ENCODE measurements around the gene BABAM1. TPM values are rescaled to one million over a fixed set of nuclear protein-coding genes. Genes with fewer than 3 reads are reported as not detected.

BABAM1 gene
- total and polyA plus RNA-seq, 9 of the 15 experiments (the other 6 are each of a cell fraction or from before 2014, with no cell fraction given), result 14.7 to 160 (median 113) TPM

DNA sequence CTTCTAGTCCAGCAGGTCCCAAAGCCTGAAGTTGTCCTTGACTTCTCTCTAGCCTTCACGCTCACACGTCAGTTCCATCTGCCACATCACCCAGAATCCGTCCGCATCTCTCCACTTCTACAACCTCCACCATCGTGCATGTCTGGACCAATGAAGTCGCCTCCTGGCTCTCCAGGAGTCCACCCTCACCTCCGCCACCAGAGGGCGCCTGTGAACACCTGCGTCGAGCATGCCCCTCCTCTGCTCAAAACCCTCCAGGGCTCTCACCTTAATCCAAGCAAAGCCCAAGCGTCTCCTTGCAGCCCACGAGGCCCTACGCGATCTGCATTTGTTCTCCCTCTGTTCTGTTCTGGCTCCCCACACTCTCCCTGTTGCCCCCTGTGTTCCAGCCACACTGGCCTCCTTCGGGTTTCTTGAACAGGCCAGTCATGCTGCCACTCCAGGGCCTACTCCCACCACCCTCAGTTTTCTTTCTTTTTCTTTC, 6.4 kb upstream of the BABAM1 start (continued):
- TF ChIP-seq, protein P1, sequence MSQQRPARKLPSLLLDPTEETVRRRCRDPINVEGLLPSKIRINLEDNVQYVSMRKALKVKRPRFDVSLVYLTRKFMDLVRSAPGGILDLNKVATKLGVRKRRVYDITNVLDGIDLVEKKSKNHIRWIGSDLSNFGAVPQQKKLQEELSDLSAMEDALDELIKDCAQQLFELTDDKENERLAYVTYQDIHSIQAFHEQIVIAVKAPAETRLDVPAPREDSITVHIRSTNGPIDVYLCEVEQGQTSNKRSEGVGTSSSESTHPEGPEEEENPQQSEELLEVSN (IDR thresholded peaks at IDR 0.05; ENCODE audit: borderline replicate concordance in 1 of 2, extremely low read depth in 1 of 2, insufficient read depth in 1 of 2, insufficient read length in 1 of 2, low read depth in 1 of 2, low read length in 1 of 2, poor library complexity in 1 of 2, severe bottlenecking in 1 of 2), result peak; percentile 56 to 60
- TF ChIP-seq NBN (IDR thresholded peaks at IDR 0.05; ENCODE audit: low read depth) (0 out of 2 replicates have a peak, but pooled peaks have one; percentile 81), ARNT (IDR thresholded peaks at IDR 0.05) (peak in 1 of 2 experiments; percentile 78; a peak in 2 of 4 replicates), MAZ (CRISPR knock-in tag; conservative IDR thresholded peaks at IDR 0.05 in 1 of 2, IDR thresholded peaks at IDR 0.05 in 1 of 2) (peak; percentile 67 to 80; a peak in 3 of 4 replicates)
- TF ChIP-seq, protein P2, sequence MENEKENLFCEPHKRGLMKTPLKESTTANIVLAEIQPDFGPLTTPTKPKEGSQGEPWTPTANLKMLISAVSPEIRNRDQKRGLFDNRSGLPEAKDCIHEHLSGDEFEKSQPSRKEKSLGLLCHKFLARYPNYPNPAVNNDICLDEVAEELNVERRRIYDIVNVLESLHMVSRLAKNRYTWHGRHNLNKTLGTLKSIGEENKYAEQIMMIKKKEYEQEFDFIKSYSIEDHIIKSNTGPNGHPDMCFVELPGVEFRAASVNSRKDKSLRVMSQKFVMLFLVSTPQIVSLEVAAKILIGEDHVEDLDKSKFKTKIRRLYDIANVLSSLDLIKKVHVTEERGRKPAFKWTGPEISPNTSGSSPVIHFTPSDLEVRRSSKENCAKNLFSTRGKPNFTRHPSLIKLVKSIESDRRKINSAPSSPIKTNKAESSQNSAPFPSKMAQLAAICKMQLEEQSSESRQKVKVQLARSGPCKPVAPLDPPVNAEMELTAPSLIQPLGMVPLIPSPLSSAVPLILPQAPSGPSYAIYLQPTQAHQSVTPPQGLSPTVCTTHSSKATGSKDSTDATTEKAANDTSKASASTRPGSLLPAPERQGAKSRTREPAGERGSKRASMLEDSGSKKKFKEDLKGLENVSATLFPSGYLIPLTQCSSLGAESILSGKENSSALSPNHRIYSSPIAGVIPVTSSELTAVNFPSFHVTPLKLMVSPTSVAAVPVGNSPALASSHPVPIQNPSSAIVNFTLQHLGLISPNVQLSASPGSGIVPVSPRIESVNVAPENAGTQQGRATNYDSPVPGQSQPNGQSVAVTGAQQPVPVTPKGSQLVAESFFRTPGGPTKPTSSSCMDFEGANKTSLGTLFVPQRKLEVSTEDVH (IDR thresholded peaks at IDR 0.05; ENCODE audit: low read depth, partially characterized antibody), result peak; percentile 31
- TF ChIP-seq, protein P3, sequence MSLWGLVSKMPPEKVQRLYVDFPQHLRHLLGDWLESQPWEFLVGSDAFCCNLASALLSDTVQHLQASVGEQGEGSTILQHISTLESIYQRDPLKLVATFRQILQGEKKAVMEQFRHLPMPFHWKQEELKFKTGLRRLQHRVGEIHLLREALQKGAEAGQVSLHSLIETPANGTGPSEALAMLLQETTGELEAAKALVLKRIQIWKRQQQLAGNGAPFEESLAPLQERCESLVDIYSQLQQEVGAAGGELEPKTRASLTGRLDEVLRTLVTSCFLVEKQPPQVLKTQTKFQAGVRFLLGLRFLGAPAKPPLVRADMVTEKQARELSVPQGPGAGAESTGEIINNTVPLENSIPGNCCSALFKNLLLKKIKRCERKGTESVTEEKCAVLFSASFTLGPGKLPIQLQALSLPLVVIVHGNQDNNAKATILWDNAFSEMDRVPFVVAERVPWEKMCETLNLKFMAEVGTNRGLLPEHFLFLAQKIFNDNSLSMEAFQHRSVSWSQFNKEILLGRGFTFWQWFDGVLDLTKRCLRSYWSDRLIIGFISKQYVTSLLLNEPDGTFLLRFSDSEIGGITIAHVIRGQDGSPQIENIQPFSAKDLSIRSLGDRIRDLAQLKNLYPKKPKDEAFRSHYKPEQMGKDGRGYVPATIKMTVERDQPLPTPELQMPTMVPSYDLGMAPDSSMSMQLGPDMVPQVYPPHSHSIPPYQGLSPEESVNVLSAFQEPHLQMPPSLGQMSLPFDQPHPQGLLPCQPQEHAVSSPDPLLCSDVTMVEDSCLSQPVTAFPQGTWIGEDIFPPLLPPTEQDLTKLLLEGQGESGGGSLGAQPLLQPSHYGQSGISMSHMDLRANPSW (CRISPR knock-in tag; IDR thresholded peaks at IDR 0.05), result no peak

Data from K562 (cell line).